BLaER1 treated with 17β-estradiol and CSF1 and Interleukin-3, amounts not matched to agents 10 nM and 100 nM (cell line): ENCODE measurements around the gene OR2V2.
"Not testable (repeated sequence)": the region's sequence is repeated elsewhere in the genome, so short reads cannot be mapped to it uniquely, and the experiment has no call there.

ENCODE experiments used
- H3K27ac ChIP-seq, 11 experiments: shearing (Covaris generic); formaldehyde crosslinking; 2 replicates each; pipeline ENCODE4 v1.8.1; 2022
- H3K27me3 ChIP-seq, 11 experiments: shearing (Covaris generic); formaldehyde crosslinking; 2 replicates each; pipeline ENCODE4 v1.8.1; 2022
- H3K36me3 ChIP-seq, 11 experiments: shearing (Covaris generic); formaldehyde crosslinking; 2 replicates each; pipeline ENCODE4 v1.8.1; 2022
- H3K4me1 ChIP-seq, 10 experiments: shearing (Covaris generic); formaldehyde crosslinking; 2 replicates each; pipeline ENCODE4 v1.8.1; 2022
- H3K4me2 ChIP-seq, 11 experiments: shearing (Covaris generic); formaldehyde crosslinking; 2 replicates each; pipeline ENCODE4 v1.8.1; 2022
- H3K4me3 ChIP-seq, 10 experiments: shearing (Covaris generic); formaldehyde crosslinking; 2 replicates each; pipeline ENCODE4 v1.8.1; 2022
- H3K9ac ChIP-seq, 11 experiments: shearing (Covaris generic); formaldehyde crosslinking; 2 replicates each; pipeline ENCODE4 v1.8.1; 2022
- H3K9me3 ChIP-seq, 11 experiments: shearing (Covaris generic); formaldehyde crosslinking; replicated peaks in 1 of 11; 2 replicates each; pipeline ENCODE4 v1.8.1; 2022
- H4K20me1 ChIP-seq, 11 experiments: shearing (Covaris generic); formaldehyde crosslinking; 2 replicates each; pipeline ENCODE4 v1.8.1; 2022
- Cebpa-rat ChIP-seq, 11 experiments: shearing (Covaris generic); IDR thresholded peaks; 2 replicates each; pipeline ENCODE4 v1.8.1; 2022

OR2V2 gene

DNA sequence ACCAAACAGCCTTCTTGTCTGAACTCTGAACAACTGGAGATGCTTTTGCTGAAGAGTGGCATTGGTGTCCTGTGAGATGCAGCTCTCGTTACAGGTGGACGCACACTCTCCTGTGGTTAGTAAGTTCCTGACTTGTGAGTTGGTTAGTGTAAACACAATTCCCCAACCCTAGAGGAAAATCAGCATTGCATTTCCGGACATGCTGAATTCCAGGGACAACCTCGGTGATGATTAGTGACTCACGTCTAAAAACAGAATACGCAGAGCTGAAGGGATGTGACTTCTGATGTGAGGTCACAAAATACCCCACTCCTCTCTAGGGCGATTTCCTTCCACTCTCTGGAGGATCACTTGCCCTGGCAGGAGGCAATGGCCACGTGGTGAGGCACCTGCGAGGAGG, 5.0 kb downstream of the OR2V2 start:
- no peak for TF ChIP-seq Cebpa-rat (IDR thresholded peaks at IDR 0.05)
- peaks cover 9 to 52% (median 39%) of the 10 kb centered on the region in 10 experiments; a peak in 19 of 20 replicates for H3K4me1 ChIP-seq
- peaks cover 0 to 17% (median 0%) of the 10 kb centered on the region in 11 experiments; a peak in 7 of 22 replicates for H3K9me3 ChIP-seq
- H4K20me1 ChIP-seq = no peaks in the 10 kb centered on the region
- H3K36me3 ChIP-seq = no peaks in the 10 kb centered on the region
- no peak overlapping the region for H3K9ac ChIP-seq
- H3K4me3 ChIP-seq = no peak overlapping the region
- H3K4me2 ChIP-seq = no peak overlapping the region
- H3K27me3 ChIP-seq = no peaks in the 10 kb centered on the region; a peak in 1 of 22 replicates
- no peak overlapping the region for H3K27ac ChIP-seq

DNA sequence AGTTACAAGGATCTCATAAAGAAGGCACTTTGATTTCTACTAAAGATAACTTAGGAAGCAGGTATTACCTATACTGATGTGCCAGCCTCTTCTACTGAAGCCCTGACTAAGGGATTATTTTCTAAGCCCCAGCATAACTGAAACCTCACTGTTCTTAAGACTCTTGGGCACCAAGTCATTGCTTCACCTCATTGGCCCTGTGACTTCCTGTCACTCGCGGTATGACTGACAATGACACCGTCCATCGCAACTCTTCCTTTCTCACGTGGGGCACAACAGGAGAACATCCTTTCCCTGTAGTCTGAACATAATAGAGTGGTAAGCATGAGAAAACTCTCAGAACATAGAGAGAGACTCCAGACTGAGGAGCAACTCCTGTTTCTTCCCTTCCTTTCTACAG, 6.4 kb downstream of the OR2V2 start:
- no peaks in the 10 kb centered on the region for H3K36me3 ChIP-seq
- TF ChIP-seq Cebpa-rat (IDR thresholded peaks at IDR 0.05) = no peak
- H3K9me3 ChIP-seq = peaks cover 0 to 17% (median 0%) of the 10 kb centered on the region in 11 experiments; a peak in 7 of 22 replicates
- H4K20me1 ChIP-seq = no peaks in the 10 kb centered on the region
- no peak overlapping the region for H3K27ac ChIP-seq
- H3K27me3 ChIP-seq = no peaks in the 10 kb centered on the region; a peak in 1 of 22 replicates
- H3K4me2 ChIP-seq = peak overlapping the region in 2 of 11 experiments; percentile 27 to 28; a peak in 2 of 22 replicates
- no peak overlapping the region for H3K9ac ChIP-seq
- H3K4me3 ChIP-seq = no peak overlapping the region
- peaks cover 9 to 43% (median 28%) of the 10 kb centered on the region in 10 experiments; a peak in 16 of 20 replicates for H3K4me1 ChIP-seq

DNA sequence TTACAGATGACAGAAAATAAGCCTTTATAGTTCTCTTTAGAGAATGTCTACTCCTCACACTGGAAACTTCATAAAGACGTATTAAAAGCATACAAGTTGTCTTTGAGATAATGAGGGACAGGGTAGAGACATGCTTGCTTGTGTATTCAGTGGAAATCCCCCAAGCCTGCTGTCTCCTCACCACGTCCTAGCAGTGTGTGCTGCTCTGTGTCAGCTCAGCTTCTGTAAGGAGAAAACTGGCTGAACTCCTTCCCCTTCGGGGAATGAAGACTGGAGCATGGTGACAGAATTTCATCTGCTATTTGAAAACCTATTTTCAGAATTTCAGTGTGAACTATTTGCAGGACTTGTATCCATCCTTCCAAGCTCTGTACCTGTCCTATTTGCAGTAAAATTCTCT, 9.4 kb downstream of the OR2V2 start:
- TF ChIP-seq Cebpa-rat (IDR thresholded peaks at IDR 0.05) = no peak
- Histone ChIP-seq H3K4me3 (no peak overlapping the region), H3K27me3 (no peaks in the 10 kb centered on the region; a peak in 1 of 22 replicates), H4K20me1 (no peaks in the 10 kb centered on the region), H3K4me1 (peaks cover 20 to 43% (median 28%) of the 10 kb centered on the region in 10 experiments), H3K36me3 (no peaks in the 10 kb centered on the region), H3K9ac (no peak overlapping the region), H3K9me3 (peaks cover 0 to 17% (median 0%) of the 10 kb centered on the region in 11 experiments; a peak in 7 of 22 replicates), H3K4me2 (peak overlapping the region in 7 of 11 experiments; percentile 11 to 53 (median 38); a peak in 8 of 22 replicates), H3K27ac (no peak overlapping the region)

DNA sequence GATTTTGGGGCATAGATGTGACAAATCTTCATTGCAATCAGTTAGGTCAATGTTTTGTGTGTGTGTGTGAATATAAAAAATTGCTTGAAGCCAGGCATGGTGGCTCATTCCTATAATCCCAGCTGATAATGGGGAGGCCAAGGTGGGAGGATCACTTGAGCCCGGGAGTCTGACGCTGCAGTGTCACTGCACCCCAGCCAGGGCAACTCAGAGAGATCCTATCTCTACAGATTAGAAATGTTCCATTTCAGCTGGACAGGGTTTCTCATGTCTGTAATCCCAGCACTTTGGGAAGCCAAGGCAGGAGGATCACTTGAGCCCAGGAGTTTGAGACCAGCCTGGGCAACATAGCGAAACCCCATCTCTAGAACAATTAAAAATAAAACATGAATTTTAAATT, 11.5 kb downstream of the OR2V2 start:
- Histone ChIP-seq H3K4me3 (no peak overlapping the region), H4K20me1 (no peaks in the 10 kb centered on the region), H3K36me3 (no peaks in the 10 kb centered on the region), H3K9me3 (peaks cover 0 to 15% (median 0%) of the 10 kb centered on the region in 11 experiments; a peak in 6 of 22 replicates), H3K4me2 (no peak overlapping the region), H3K27ac (no peak overlapping the region), H3K4me1 (peaks cover 35 to 52% (median 46%) of the 10 kb centered on the region in 10 experiments), H3K9ac (no peak overlapping the region), H3K27me3 (no peaks in the 10 kb centered on the region; a peak in 1 of 22 replicates)
- no peak for TF ChIP-seq Cebpa-rat (IDR thresholded peaks at IDR 0.05)

DNA sequence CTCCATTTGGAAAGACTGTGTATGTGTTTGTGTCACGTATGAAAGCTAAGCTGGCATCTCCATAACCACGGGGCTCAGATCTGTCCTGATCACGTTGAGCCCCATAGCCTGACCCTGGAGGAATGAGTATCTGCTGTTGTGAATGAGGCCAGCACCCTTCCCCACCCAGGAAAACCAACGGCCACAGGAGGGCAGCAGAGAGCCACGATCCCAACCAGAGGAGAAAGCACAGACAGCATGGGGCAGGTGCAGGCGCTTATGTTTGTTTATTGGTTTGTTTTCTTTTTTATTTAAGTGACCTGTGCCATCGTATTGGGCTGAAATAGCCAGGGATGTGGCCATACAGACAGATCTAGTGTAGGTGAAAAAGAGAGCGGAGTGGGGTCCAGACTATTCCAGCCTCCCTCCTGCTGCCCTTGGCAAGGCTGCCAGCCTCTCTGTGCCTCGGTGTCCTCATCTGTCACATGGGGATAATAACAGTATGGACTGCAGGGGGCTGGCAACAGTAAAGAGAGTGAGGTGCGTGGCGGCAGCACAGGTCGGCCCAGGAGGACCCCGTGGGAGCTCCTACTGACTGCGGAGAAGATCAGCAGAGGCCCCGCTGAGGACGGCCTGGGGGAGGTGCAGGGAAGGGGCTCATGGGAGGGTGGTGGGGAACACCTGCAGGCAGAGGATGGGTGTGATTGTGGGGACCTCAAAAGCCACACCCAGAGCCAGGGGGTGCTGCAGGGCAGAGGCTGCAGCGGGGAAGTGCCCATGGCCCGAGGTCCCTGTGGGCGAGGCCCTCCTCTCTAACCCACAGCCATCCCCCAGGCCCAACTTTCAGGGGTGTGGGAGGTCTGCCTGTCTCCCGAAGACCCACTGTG, 12.1 kb downstream of the OR2V2 start:
- Histone ChIP-seq H3K9me3 (peaks cover 0 to 8% (median 0%) of the 10 kb centered on the region in 11 experiments; a peak in 5 of 22 replicates), H3K27ac (peak overlapping the region in 10 of 11 experiments; percentile 69 to 87 (median 77); a peak in 20 of 22 replicates), H3K4me2 (peak overlapping the region; percentile 61 to 87 (median 73)), H4K20me1 (no peaks in the 10 kb centered on the region), H3K27me3 (no peaks in the 10 kb centered on the region; a peak in 1 of 22 replicates), H3K4me1 (peaks cover 33 to 52% (median 45%) of the 10 kb centered on the region in 10 experiments), H3K36me3 (no peaks in the 10 kb centered on the region), H3K9ac (peak overlapping the region in 9 of 11 experiments; percentile 54 to 80 (median 73); a peak in 16 of 22 replicates), H3K4me3 (peak overlapping the region in 3 of 10 experiments; percentile 31 to 61 (median 58); a peak in 7 of 20 replicates)
- TF ChIP-seq Cebpa-rat (IDR thresholded peaks at IDR 0.05) = no peak

DNA sequence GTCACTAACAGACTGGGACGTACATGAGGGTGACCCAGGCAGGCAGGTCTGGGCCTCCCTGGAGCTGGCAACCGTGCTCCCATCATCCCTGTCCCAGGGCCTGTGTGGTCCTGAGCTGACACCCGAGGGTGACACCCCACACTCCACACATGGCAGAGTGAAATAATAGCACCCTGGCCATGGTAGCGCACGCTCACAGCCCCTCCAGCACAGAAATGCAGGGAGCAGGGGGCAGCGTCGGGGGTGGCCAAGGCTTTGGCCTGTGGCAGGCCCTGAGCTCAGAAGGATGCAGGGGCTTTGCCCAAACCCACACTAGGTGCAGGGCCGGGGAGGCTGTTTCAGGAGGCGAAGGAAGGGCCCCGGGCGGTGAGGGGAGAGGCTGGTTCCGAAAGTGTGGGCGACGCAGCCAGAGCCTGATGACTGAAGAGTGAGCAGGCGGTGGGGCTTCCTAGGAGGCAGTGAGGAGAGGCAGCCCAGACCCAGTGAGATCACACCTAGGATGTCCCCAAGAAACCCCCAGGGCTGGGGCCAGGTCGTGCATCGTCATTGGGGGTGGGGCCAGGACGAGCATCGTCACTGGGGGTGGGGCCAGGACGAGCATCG, 12.9 kb downstream of the OR2V2 start:
- peaks cover 33 to 55% (median 46%) of the 10 kb centered on the region in 10 experiments for H3K4me1 ChIP-seq
- no peaks in the 10 kb centered on the region; a peak in 1 of 22 replicates for H3K27me3 ChIP-seq
- peaks cover 0 to 5% (median 0%) of the 10 kb centered on the region in 11 experiments; a peak in 2 of 22 replicates for H3K9me3 ChIP-seq
- H3K27ac ChIP-seq = peak overlapping the region; percentile 31 to 87 (median 76); a peak in 21 of 22 replicates
- TF ChIP-seq Cebpa-rat (IDR thresholded peaks at IDR 0.05) = no peak
- no peaks in the 10 kb centered on the region for H3K36me3 ChIP-seq
- no peaks in the 10 kb centered on the region for H4K20me1 ChIP-seq
- H3K4me3 ChIP-seq = peak overlapping the region; percentile 31 to 65 (median 52); a peak in 19 of 20 replicates
- H3K9ac ChIP-seq = peak overlapping the region; percentile 48 to 80 (median 71); a peak in 21 of 22 replicates
- H3K4me2 ChIP-seq = peak overlapping the region; percentile 61 to 87 (median 73)

DNA sequence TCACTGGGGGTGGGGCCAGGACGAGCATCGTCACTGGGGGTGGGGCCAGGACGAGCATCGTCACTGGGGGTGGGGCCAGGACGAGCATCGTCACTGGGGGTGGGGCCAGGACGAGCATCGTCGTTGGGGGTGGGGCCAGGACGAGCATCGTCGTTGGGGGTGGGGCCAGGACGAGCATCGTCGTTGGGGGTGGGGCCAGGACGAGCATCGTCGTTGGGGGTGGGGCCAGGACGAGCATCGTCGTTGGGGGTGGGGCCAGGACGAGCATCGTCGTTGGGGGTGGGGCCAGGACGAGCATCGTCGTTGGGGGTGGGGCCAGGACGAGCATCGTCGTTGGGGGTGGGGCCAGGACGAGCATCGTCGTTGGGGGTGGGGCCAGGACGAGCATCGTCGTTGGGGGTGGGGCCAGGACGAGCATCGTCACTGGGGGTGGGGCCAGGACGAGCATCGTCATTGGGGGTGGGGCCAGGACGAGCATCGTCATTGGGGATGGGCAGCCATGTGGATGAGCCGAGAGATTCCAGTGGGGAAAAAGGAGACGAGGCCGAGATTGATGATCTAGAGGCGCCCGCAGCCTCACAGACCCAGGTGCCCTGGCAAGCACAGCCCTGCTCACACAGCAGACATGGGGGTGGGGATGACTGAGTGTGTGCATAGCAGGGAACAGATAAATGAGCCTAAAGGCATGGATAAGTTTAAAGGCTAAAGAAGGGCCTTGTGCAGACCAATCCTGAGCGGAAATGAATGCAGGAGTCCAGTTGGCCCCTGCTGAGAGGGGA, 13.6 kb downstream of the OR2V2 start:
- Histone ChIP-seq H3K4me2 (peak overlapping the region; percentile 69 to 94 (median 89)), H3K9ac (peak overlapping the region in 10 of 11 experiments; percentile 1 to 71 (median 57); a peak in 16 of 22 replicates), H3K4me3 (peak overlapping the region in 9 of 10 experiments; percentile 31 to 60 (median 53); a peak in 16 of 20 replicates), H3K4me1 (peaks cover 33 to 57% (median 47%) of the 10 kb centered on the region in 10 experiments), H3K27ac (peak overlapping the region in 10 of 11 experiments; percentile 45 to 80 (median 70); a peak in 20 of 22 replicates)
- H4K20me1 ChIP-seq, H3K36me3 ChIP-seq, H3K27me3 ChIP-seq, H3K9me3 ChIP-seq: not testable (repeated sequence)

DNA sequence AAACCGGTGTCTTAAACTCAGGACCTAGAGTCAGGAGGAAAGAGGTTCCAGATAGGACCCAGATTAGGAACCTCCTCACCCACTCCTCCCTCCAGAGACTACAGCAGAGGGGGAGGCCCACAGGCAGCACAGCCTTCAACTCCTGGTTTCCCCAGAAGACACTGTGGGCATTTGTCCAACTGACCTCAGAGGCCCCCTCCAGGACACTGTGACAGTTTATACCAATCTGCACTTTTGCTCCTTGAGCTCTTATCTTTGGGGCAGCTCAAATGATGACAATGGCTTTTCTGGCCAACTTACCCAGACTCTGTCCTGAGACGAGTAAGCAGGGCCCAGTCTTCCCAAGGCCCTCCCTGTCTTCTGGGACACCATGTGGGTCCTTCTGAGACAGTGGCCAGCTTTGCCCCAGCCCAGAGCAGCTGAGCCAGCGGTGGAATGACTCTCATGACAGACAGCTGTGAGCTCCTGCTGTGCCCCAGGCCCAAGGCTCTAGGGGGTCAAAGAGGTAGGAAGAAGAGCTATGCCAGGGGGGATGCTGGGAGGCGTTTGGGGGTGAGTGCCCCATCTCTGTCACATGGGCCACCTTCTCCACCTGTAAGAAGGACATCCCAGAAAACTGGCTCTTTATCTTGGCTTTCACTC, 14.3 kb downstream of the OR2V2 start:
- Histone ChIP-seq H3K27me3 (no peaks in the 10 kb centered on the region; a peak in 1 of 22 replicates), H3K4me3 (peak overlapping the region in 9 of 10 experiments; percentile 31 to 60 (median 51); a peak in 16 of 20 replicates), H3K36me3 (no peaks in the 10 kb centered on the region), H3K9ac (peak overlapping the region in 10 of 11 experiments; percentile 1 to 71 (median 57); a peak in 16 of 22 replicates), H3K9me3 (peaks cover 0 to 5% (median 0%) of the 10 kb centered on the region in 11 experiments; a peak in 1 of 22 replicates), H3K27ac (peak overlapping the region in 10 of 11 experiments; percentile 45 to 80 (median 70); a peak in 20 of 22 replicates), H3K4me1 (peaks cover 34 to 61% (median 53%) of the 10 kb centered on the region in 10 experiments), H3K4me2 (peak overlapping the region; percentile 69 to 94 (median 89)), H4K20me1 (no peaks in the 10 kb centered on the region)
- TF ChIP-seq Cebpa-rat (IDR thresholded peaks at IDR 0.05) = no peak
